ENCODE measurements around the gene PCDH9.

The PCDH9 gene

DNA sequence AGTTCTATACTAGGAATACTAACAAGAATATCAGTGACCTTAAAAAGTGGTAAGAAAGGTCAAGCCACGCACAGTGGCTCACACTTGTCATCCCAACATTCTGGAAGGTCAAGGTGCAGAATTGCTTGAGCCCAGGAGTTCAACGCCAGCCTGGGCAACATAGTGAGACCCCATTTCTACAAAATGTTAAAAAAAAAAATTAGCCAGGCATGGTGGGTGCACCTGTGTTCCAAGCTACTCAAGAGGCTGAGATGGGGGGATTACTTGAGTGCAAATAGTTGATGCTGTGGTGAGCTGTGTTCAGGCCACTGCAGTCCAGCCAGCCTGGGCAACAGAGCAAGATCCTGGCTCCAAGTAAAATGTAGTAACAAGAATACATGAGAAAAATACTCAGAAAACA lies 61.8 kb downstream of the PCDH9 start:
- Histone ChIP-seq H3K4me3 (ENCODE audit: low read length) (no peak overlapping the region), H3K27ac (ENCODE audit: low read length) (no peak overlapping the region), H3K4me1 (ENCODE audit: low read length) (no peaks in the 10 kb centered on the region), H3K9me3 (ENCODE audit: insufficient read depth, low read length) (no peaks in the 10 kb centered on the region), H3K36me3 (replicated peaks; ENCODE audit: low read depth, low read length) (no peaks in the 10 kb centered on the region), H4K20me1 (ENCODE audit: insufficient read depth, low read length) (no peaks in the 10 kb centered on the region), H3K79me2 (ENCODE audit: low read length) (no peaks in the 10 kb centered on the region), H3K9ac (ENCODE audit: low read length) (no peak overlapping the region), H2AFZ (ENCODE audit: low read depth, low read length) (no peak overlapping the region), H3K4me2 (ENCODE audit: low read length) (no peak overlapping the region), H3K27me3 (ENCODE audit: low read depth, low read length) (no peaks in the 10 kb centered on the region)
- TF ChIP-seq, protein P1, sequence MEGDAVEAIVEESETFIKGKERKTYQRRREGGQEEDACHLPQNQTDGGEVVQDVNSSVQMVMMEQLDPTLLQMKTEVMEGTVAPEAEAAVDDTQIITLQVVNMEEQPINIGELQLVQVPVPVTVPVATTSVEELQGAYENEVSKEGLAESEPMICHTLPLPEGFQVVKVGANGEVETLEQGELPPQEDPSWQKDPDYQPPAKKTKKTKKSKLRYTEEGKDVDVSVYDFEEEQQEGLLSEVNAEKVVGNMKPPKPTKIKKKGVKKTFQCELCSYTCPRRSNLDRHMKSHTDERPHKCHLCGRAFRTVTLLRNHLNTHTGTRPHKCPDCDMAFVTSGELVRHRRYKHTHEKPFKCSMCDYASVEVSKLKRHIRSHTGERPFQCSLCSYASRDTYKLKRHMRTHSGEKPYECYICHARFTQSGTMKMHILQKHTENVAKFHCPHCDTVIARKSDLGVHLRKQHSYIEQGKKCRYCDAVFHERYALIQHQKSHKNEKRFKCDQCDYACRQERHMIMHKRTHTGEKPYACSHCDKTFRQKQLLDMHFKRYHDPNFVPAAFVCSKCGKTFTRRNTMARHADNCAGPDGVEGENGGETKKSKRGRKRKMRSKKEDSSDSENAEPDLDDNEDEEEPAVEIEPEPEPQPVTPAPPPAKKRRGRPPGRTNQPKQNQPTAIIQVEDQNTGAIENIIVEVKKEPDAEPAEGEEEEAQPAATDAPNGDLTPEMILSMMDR (IDR thresholded peaks at IDR 0.05; ENCODE audit: low read depth, low read length), result no peak
- no peak for TF ChIP-seq EZH2phosphoT487 (IDR thresholded peaks at IDR 0.05; ENCODE audit: low read depth)

DNA sequence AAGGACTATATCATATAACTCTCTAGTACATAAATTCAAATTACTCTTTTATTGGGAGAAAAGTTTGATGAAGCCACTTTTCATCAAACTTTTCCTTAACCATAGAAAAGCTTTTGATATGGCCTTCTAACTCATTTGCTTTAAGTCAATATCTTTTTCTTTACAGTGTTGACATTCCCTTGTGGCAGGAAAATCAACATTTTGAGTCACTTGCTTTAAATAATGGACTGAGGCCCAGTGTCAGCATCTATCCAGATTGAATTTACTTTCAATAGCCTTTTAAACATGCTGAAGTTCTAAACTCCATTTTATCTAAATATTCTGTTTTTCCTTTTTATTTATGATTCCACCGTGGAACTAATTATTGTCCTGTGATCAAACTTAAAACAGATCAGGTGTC lies 62.7 kb downstream of the PCDH9 start:
- H3K4me1 ChIP-seq (ENCODE audit: low read length), result no peaks in the 10 kb centered on the region
- H2AFZ ChIP-seq (ENCODE audit: low read depth, low read length), result no peak overlapping the region
- no peak overlapping the region for H3K9ac ChIP-seq (ENCODE audit: low read length)
- TF ChIP-seq, protein P1 (IDR thresholded peaks at IDR 0.05; ENCODE audit: low read depth, low read length), result no peak
- H3K4me3 ChIP-seq (ENCODE audit: low read length), result no peak overlapping the region
- H3K36me3 ChIP-seq (replicated peaks; ENCODE audit: low read depth, low read length), result no peaks in the 10 kb centered on the region
- no peak overlapping the region for H3K4me2 ChIP-seq (ENCODE audit: low read length)
- no peak overlapping the region for H3K27ac ChIP-seq (ENCODE audit: low read length)
- no peaks in the 10 kb centered on the region for H3K79me2 ChIP-seq (ENCODE audit: low read length)
- H3K27me3 ChIP-seq (ENCODE audit: low read depth, low read length), result no peaks in the 10 kb centered on the region
- no peaks in the 10 kb centered on the region for H3K9me3 ChIP-seq (ENCODE audit: insufficient read depth, low read length)
- H4K20me1 ChIP-seq (ENCODE audit: insufficient read depth, low read length), result no peaks in the 10 kb centered on the region

DNA sequence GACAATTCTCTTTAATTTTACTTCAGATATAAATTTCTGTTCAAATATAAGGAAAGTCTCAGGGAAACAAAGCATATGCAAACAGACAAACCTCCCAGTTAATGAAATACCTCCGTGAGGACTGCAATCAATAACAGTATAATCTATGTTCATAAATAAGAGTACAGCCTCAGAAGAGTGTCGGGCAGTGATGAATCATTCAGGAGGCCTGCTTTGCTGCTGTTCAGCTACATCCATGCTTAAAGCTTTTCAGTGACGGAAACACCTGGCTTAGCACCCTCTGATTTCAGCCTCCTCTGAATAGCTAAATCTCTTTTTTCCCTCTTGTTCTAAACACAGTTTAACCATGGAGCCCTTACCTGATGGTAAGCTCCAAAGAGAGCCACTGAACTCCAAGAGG lies 69.0 kb downstream of the PCDH9 start:
- no peak overlapping the region for H3K4me2 ChIP-seq (ENCODE audit: low read length)
- no peak for TF ChIP-seq EZH2phosphoT487 (IDR thresholded peaks at IDR 0.05; ENCODE audit: low read depth)
- TF ChIP-seq, protein P1 (IDR thresholded peaks at IDR 0.05; ENCODE audit: low read depth, low read length), result no peak
- H3K27me3 ChIP-seq (ENCODE audit: low read depth, low read length), result no peaks in the 10 kb centered on the region
- no peaks in the 10 kb centered on the region for H4K20me1 ChIP-seq (ENCODE audit: insufficient read depth, low read length)
- H3K36me3 ChIP-seq (replicated peaks; ENCODE audit: low read depth, low read length), result no peaks in the 10 kb centered on the region
- no peaks in the 10 kb centered on the region for H3K79me2 ChIP-seq (ENCODE audit: low read length)
- H3K27ac ChIP-seq (ENCODE audit: low read length), result no peak overlapping the region
- H2AFZ ChIP-seq (ENCODE audit: low read depth, low read length), result no peak overlapping the region
- no peaks in the 10 kb centered on the region for H3K9me3 ChIP-seq (ENCODE audit: insufficient read depth, low read length)
- H3K4me1 ChIP-seq (ENCODE audit: low read length), result no peaks in the 10 kb centered on the region
- H3K9ac ChIP-seq (ENCODE audit: low read length), result no peak overlapping the region
- no peak overlapping the region for H3K4me3 ChIP-seq (ENCODE audit: low read length)

DNA sequence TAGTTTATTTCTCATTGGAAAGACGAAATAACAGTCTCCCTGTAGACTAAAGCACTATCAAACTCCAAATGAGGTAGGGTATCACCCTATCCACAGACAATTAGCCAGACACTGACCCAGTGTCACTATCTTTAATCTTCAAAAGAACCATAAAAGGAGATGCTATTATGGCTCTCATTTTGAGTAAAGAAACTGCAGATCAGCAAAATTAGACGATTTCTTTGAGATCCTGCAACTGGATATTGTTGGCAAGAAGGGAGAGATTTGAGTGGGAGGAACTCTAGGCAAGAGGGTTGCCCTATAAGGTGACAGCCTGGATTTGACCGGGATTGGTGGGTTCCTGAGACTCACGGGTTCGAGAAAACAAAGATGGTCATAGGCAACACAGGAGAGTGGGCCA lies 71.2 kb downstream of the PCDH9 start:
- Histone ChIP-seq H3K27me3 (ENCODE audit: low read depth, low read length) (no peaks in the 10 kb centered on the region), H3K4me1 (ENCODE audit: low read length) (no peaks in the 10 kb centered on the region), H3K4me2 (ENCODE audit: low read length) (no peak overlapping the region), H3K79me2 (ENCODE audit: low read length) (no peaks in the 10 kb centered on the region), H3K9me3 (ENCODE audit: insufficient read depth, low read length) (no peaks in the 10 kb centered on the region), H3K9ac (ENCODE audit: low read length) (no peak overlapping the region), H3K27ac (ENCODE audit: low read length) (no peak overlapping the region), H3K36me3 (replicated peaks; ENCODE audit: low read depth, low read length) (no peaks in the 10 kb centered on the region), H3K4me3 (ENCODE audit: low read length) (no peak overlapping the region), H4K20me1 (ENCODE audit: insufficient read depth, low read length) (no peaks in the 10 kb centered on the region), H2AFZ (ENCODE audit: low read depth, low read length) (no peak overlapping the region)
- TF ChIP-seq EZH2phosphoT487 (IDR thresholded peaks at IDR 0.05; ENCODE audit: low read depth), result no peak
- TF ChIP-seq, protein P1 (IDR thresholded peaks at IDR 0.05; ENCODE audit: low read depth, low read length), result no peak

Data from OCI-LY3 (cell line).